BJ (cell line): Measurements from ENCODE around the gene MACF1. TPM values are rescaled to one million over a fixed set of nuclear protein-coding genes. Genes with fewer than 3 reads are reported as not detected.
"Not testable (repeated sequence)": the region's sequence is repeated elsewhere in the genome, so short reads cannot be mapped to it uniquely, and the experiment has no call there.

ENCODE experiments used
- CTCF ChIA-PET: fragments of 350-600 bp; formaldehyde crosslinking; extraction: SDS; loops from one replicate; lab custom pipeline; 2021; ENCODE audit warnings: antibody characterized with exemption, inconsistent platforms; lab: Yijun Ruan, JAX
- POLR2A ChIA-PET: fragments of 300-600 bp; sonication (Branson Sonifier 250); formaldehyde crosslinking; extraction: SDS; loops from one replicate; lab custom pipeline; 2021; ENCODE audit warnings: antibody characterized with exemption; lab: Charles Lee
- DNase-seq: peaks from one replicate; pipeline ENCODE4 v3.0.0-alpha.2; 2011; ENCODE audit warnings: low read depth
- H3K27me3 ChIP-seq: 2 replicates; pipeline ENCODE4 v1.6.0; 2011; ENCODE audit warnings: low read length; ENCODE audit not compliant: control insufficient read depth, insufficient read depth
- H3K36me3 ChIP-seq: 2 replicates; pipeline ENCODE4 v1.5.1; 2011; ENCODE audit warnings: low read length; ENCODE audit not compliant: control insufficient read depth, insufficient read depth
- H3K4me3 ChIP-seq: 2 replicates; pipeline ENCODE4 v1.5.1; 2011; ENCODE audit warnings: low read depth, mild to moderate bottlenecking, control low read depth, low read length
- polyA plus RNA-seq: library from polyadenylated mRNA; depleted of rRNA; stranded (reverse); fragments of >200 nt; gene quantifications from 2 replicates; pipeline ENCODE4 v1.2.3, GENCODE V29; 2011
- TF ChIP-seq, protein P1 (sequence below): IDR thresholded peaks from 2 replicates; pipeline ENCODE4 v1.5.1; 2011; ENCODE audit warnings: low read depth, mild to moderate bottlenecking, control low read depth, inconsistent platforms, low read length, moderate library complexity; ENCODE audit not compliant: insufficient read depth

MACF1 gene
- polyA plus RNA-seq, 1 experiment = 57.3 TPM

DNA sequence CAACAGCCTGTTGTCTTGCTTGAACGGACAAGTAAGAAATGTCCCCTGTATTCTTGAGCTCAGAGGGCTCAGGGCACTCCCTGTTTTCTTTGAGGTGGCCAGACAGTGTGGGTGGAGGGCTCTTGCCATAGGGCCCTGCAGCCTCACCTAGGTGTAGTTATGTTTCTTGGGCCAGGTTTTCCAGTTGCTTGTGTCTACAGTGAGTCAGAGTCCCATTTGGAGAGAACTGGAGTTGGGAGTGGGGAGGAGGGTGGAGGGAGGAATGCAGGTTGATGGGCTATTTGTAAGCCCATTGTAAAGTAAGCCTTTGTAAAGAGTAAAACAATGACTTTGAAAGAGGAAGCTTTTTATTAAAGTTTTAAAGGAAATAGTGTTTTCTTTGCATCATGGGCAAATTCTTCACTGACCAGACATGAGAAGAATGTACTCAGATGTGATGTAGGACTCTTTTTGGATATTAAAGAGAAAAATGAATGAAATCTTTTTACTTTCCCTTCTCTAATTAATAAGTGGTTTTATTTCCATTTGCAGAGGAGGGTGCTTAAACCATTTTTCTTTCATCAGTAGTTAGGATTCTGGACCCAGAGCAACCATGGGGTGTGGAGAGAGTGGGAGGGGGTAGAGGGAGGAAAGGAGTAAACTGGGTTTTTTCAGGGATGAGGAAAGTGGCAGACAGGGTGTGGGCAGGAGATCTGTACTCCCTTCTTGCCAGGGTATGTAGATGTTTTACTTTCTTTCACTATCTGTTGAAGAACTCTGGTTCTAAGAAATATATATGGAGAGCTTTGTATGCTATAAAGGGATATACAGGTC lies 45.1 kb upstream of the MACF1 start:
- ChIA-PET POLR2A (interaction anchor here (0.9 to 1.0 kb wide), 2 partner anchors 29 to 53 kb away, joined by 3 to 6 read pairs; no protein-coding TSS in a partner anchor), CTCF (interaction anchor here (1.0 to 4.0 kb wide), 5 partner anchors 12 to 56 kb away, joined by 3 to 16 read pairs (median 6); no protein-coding TSS in a partner anchor)
- peak; percentile 63 for DNase-seq
- Histone ChIP-seq H3K4me3 (no peak overlapping the region), H3K27me3 (no peaks in the 10 kb centered on the region), H3K36me3 (no peaks in the 10 kb centered on the region)
- TF ChIP-seq, protein P1, sequence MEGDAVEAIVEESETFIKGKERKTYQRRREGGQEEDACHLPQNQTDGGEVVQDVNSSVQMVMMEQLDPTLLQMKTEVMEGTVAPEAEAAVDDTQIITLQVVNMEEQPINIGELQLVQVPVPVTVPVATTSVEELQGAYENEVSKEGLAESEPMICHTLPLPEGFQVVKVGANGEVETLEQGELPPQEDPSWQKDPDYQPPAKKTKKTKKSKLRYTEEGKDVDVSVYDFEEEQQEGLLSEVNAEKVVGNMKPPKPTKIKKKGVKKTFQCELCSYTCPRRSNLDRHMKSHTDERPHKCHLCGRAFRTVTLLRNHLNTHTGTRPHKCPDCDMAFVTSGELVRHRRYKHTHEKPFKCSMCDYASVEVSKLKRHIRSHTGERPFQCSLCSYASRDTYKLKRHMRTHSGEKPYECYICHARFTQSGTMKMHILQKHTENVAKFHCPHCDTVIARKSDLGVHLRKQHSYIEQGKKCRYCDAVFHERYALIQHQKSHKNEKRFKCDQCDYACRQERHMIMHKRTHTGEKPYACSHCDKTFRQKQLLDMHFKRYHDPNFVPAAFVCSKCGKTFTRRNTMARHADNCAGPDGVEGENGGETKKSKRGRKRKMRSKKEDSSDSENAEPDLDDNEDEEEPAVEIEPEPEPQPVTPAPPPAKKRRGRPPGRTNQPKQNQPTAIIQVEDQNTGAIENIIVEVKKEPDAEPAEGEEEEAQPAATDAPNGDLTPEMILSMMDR = no peak

DNA sequence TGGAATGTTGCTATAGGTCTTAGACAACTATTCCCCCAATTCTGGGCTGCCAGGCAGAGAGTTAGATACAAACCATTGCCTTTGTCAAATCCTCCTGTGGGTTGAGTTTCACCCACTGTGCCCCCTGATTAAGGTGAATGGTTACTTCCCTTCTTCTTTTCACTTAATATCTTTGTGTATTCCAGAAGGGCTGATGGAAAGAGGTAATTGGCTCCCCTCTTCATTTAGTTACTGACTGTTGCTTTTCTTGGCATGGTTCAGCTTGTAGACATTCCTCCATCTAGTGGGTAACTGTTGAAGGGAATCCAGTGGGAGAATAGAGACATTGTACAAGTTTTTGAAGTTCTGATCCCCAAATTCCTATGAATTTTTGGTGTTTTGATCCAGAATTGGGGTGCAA lies 43.8 kb upstream of the MACF1 start:
- CTCF ChIA-PET = interaction anchor here (0.6 to 1.9 kb wide), 3 partner anchors 10 to 137 kb away, joined by 3 to 6 read pairs (median 3); no protein-coding TSS in a partner anchor
- Histone ChIP-seq H3K36me3 (no peaks in the 10 kb centered on the region), H3K27me3 (no peaks in the 10 kb centered on the region), H3K4me3 (no peak overlapping the region)
- TF ChIP-seq, protein P1 = peak; percentile 32
- POLR2A ChIA-PET = interaction anchor here (1.0 kb wide), 2 partner anchors 18 to 55 kb away, joined by 3 to 6 read pairs; no protein-coding TSS in a partner anchor
- no peak for DNase-seq

DNA sequence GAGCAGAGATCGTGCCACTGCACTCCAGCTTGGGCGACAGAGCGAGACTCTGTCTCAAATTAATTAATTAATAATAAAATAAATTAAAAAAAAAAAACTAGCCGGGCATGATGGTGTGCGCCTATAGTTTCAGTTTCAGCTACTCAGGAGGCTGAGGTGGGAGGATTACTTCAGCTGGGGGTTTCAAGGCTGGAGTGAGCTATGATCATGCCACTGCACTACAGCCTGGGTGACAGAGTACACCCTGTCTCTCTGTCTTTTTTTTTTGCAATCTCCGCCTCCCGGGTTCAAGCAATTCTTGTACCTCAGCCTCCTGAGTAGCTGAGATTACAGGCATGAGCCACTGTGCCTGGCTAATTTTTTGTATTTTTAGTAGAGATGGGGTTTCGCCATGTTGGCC lies 42.7 kb upstream of the MACF1 start:
- POLR2A ChIA-PET, DNase-seq, H3K36me3 ChIP-seq, H3K4me3 ChIP-seq, H3K27me3 ChIP-seq: not testable (repeated sequence)
- CTCF ChIA-PET = interaction anchor here (1.4 kb wide), 1 partner anchor 11 kb away, joined by 3 read pairs; no protein-coding TSS in a partner anchor

DNA sequence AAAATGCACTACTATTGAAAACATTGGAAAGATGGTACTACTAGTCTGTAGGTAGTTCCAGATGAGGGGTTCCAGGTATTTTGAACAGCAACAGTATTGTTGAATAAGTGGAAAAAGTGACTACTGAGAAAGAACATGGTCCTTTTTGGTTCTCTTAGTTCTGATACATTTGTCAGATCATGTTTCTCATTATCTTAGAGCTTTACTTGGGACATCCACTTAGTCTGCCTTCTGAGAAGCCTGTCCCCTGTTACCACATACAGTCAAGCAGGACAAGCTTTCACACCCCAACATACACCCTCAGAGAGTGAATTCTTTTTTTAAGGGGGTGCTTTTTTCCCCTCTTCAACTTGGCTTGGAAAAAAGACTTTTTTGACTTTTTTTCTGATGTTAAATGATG lies 41.0 kb upstream of the MACF1 start:
- no peak for DNase-seq
- no peaks in the 10 kb centered on the region for H3K36me3 ChIP-seq
- CTCF ChIA-PET = interaction anchor here (0.6 to 4.1 kb wide), 2 partner anchors 28 to 56 kb away, joined by 3 to 23 read pairs; no protein-coding TSS in a partner anchor
- TF ChIP-seq, protein P1 = no peak
- no peaks in the 10 kb centered on the region for H3K27me3 ChIP-seq
- no peak overlapping the region for H3K4me3 ChIP-seq
- POLR2A ChIA-PET = no interaction called here

DNA sequence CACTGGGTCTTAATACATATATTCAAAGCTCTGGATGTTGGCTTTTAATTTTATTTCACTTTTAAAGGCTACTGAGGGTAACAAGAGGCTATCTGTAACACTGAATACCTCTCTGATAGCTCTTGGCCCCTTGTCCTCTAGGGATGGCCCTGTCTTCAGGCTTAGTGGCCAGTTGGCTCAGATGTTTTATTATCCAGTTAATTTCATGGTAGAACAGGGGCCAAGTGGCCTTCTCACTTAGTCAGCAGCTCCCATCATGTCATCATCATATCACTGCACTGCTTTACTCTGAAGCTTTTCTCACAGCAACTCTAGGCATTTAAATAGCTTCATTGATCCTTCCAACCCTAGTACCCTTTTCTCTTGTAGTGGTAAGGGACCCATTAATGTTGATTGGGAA lies 40.2 kb upstream of the MACF1 start:
- H3K27me3 ChIP-seq = no peaks in the 10 kb centered on the region
- DNase-seq = no peak
- TF ChIP-seq, protein P1 = no peak
- ChIA-PET POLR2A (interaction anchor here (0.7 kb wide), 1 partner anchor 23 kb away, joined by 3 read pairs; no protein-coding TSS in a partner anchor), CTCF (interaction anchor here (1.3 to 4.1 kb wide), 2 partner anchors 13 to 27 kb away, joined by 5 to 23 read pairs; no protein-coding TSS in a partner anchor)
- H3K4me3 ChIP-seq = no peak overlapping the region
- no peaks in the 10 kb centered on the region for H3K36me3 ChIP-seq
